ENCODE data around the gene PHKA2. TPM values are rescaled to one million over a fixed set of nuclear protein-coding genes. Genes with fewer than 3 reads are reported as not detected.

The PHKA2 gene
- total RNA-seq, 6 donors from 2014 or later: 19.2 to 74.4 (median 25.9) TPM

DNA sequence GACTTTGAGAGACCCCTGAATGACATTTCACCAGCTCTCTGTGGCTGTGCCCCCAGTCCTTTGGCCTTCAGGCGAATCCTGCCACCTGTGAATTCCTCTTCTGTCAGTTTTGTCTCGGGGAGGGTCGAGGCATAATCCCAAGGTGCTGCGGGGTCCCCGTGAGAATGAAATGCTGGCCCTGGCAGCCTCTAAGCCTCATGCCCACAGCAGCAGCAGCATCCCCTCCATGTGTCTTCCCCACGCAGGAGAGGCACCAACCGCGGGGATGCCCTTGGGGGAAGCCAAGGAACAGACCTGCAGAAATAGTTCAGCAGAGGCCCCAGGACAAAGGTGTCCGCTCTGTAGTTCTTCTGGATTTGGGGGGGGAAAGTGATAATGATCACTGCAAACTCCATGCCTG is 104.8 kb downstream of the PHKA2 start:
- no peak for TF ChIP-seq POLR2AphosphoS5 (IDR thresholded peaks at IDR 0.05)
- no peak for TF ChIP-seq CTCF (IDR thresholded peaks at IDR 0.05)
- TF ChIP-seq POLR2A (IDR thresholded peaks at IDR 0.05): no peak
- no peak for TF ChIP-seq EP300 (IDR thresholded peaks at IDR 0.05)
- no peak overlapping the region for H3K4me3 ChIP-seq
- no peak for DNase-seq
- H3K4me1 ChIP-seq: no peaks in the 10 kb centered on the region
- WGBS, 2 donors: 92 to 96% methylated on average over 3 to 9 of the region's 9 CpGs
- H3K27me3 ChIP-seq: no peaks in the 10 kb centered on the region
- no peak overlapping the region for H3K27ac ChIP-seq
- no peaks in the 10 kb centered on the region for H3K36me3 ChIP-seq
- no peaks in the 10 kb centered on the region for H3K9me3 ChIP-seq
- no peak for ATAC-seq (ENCODE audit: low FRiP score in 2 of 2)

DNA sequence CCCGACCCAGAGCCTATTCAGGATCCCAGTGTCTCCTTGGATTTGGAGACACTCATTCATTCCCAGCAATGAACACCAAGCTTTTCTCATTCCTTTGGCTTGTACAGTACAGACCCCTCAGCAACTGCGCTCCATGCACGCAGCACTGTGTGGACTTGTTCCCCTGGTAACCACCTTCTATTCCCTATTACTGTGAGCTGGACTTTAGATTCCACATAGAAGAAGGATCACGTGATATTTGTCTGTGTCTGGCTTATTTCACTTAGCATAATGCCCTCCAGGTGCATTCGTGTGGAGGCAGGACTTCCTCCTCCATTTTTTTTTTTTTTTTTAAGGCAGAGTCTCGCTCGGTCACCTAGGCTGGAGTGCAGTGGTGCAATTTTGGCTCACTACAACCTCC is 106.4 kb downstream of the PHKA2 start:
- ATAC-seq (ENCODE audit: low FRiP score in 2 of 2) (no peak), DNase-seq (no peak)
- TF ChIP-seq CTCF (IDR thresholded peaks at IDR 0.05): no peak
- TF ChIP-seq POLR2A (IDR thresholded peaks at IDR 0.05): no peak
- no peak for TF ChIP-seq EP300 (IDR thresholded peaks at IDR 0.05)
- no peak for TF ChIP-seq POLR2AphosphoS5 (IDR thresholded peaks at IDR 0.05)
- no peak overlapping the region for H3K27ac ChIP-seq
- H3K27me3 ChIP-seq: no peaks in the 10 kb centered on the region
- H3K9me3 ChIP-seq: no peaks in the 10 kb centered on the region
- no peaks in the 10 kb centered on the region for H3K36me3 ChIP-seq
- 82 to 89% methylated on average over 7 of the region's 7 CpGs for WGBS, 2 donors
- H3K4me3 ChIP-seq: no peak overlapping the region
- H3K4me1 ChIP-seq: no peaks in the 10 kb centered on the region

- Histone ChIP-seq H3K4me3 (no peak overlapping the region), H3K27ac (no peak overlapping the region), H3K4me1 (no peaks in the 10 kb centered on the region), H3K27me3 (no peaks in the 10 kb centered on the region), H3K36me3 (no peaks in the 10 kb centered on the region), H3K9me3 (no peaks in the 10 kb centered on the region)
- TF ChIP-seq CTCF (IDR thresholded peaks at IDR 0.05) (no peak), POLR2A (IDR thresholded peaks at IDR 0.05) (no peak), EP300 (IDR thresholded peaks at IDR 0.05) (no peak), POLR2AphosphoS5 (IDR thresholded peaks at IDR 0.05) (no peak)
- 75 to 100% methylated on average over 4 to 14 of the region's 15 CpGs for WGBS, 2 donors
- DNase-seq: no peak
- no peak for ATAC-seq (ENCODE audit: low FRiP score in 2 of 2)
These were observed 108.5 kb downstream of the PHKA2 start for GRCh38 chrX:18875256-18875878.

- Histone ChIP-seq H3K9me3 (no peaks in the 10 kb centered on the region), H3K27ac (no peak overlapping the region), H3K4me3 (no peak overlapping the region), H3K4me1 (no peaks in the 10 kb centered on the region), H3K36me3 (no peaks in the 10 kb centered on the region), H3K27me3 (no peaks in the 10 kb centered on the region)
- ATAC-seq (ENCODE audit: low FRiP score in 2 of 2) (no peak), DNase-seq (no peak)
- WGBS, 2 donors: 92 to 100% methylated on average over 11 to 26 of the region's 27 CpGs
- TF ChIP-seq EP300 (IDR thresholded peaks at IDR 0.05): no peak
- TF ChIP-seq CTCF (IDR thresholded peaks at IDR 0.05): no peak
- no peak for TF ChIP-seq POLR2A (IDR thresholded peaks at IDR 0.05)
These were observed 109.2 kb downstream of the PHKA2 start for GRCh38 chrX:18874560-18875255.

DNA sequence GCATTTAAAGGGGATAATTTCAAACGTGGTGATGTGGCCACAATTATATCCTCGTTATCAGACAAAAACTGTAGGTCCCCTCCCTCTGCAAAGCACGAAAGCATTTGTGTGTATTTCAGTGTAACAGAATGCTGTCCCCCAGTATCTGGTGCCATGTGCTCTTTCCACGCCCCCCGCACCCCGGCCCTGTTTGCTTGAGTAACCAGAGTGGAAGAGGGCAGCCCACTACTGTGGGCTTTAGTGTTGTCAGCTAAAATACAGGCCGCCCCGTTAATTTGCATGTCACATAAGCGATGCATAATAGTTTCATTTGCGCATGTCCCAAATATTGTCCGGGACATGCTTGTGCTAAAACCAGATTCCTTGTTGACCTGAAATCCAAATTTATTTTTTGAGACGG is 110.1 kb downstream of the PHKA2 start:
- no peak for TF ChIP-seq CTCF (IDR thresholded peaks at IDR 0.05)
- WGBS, 2 donors: 88 to 90% methylated on average over 8 to 12 of the region's 12 CpGs
- ATAC-seq (ENCODE audit: low FRiP score in 2 of 2) (no peak), DNase-seq (no peak)
- Histone ChIP-seq H3K36me3 (no peaks in the 10 kb centered on the region), H3K4me1 (no peaks in the 10 kb centered on the region), H3K9me3 (no peaks in the 10 kb centered on the region), H3K27ac (no peak overlapping the region), H3K27me3 (no peaks in the 10 kb centered on the region), H3K4me3 (no peak overlapping the region)
